GDM1 (cell line): ENCODE data around the gene ERBB3.

ENCODE experiments used
- DNase-seq: peaks from one replicate; lab custom pipeline; 2025; lab: John Stamatoyannopoulos, UW

Gene ERBB3

GRCh38 chr12:56134897-56135296, 54.9 kb downstream of the ERBB3 start:
- no peak for DNase-seq

- no peak for DNase-seq
Measured at GRCh38 chr12:56137853-56138571, 58.0 kb downstream of the ERBB3 start.

GRCh38 chr12:56141946-56142784, 62.2 kb downstream of the ERBB3 start:
- DNase-seq = no peak

- no peak for DNase-seq
Measured at GRCh38 chr12:56143217-56143616, 63.3 kb downstream of the ERBB3 start.

- no peak for DNase-seq
Measured at GRCh38 chr12:56143870-56144269, 63.9 kb downstream of the ERBB3 start.

GRCh38 chr12:56145217-56145616, 65.3 kb downstream of the ERBB3 start:
- DNase-seq = no peak

GRCh38 chr12:56146492-56147460, 66.8 kb downstream of the ERBB3 start:
- DNase-seq = no peak

- DNase-seq = no peak
Measured at GRCh38 chr12:56150563-56150962, 70.6 kb downstream of the ERBB3 start.

GRCh38 chr12:56151672-56152131, 71.7 kb downstream of the ERBB3 start:
- DNase-seq = no peak

GRCh38 chr12:56152132-56152755, 72.3 kb downstream of the ERBB3 start, which contains the start of gene MYL6B:
Gene MYL6B (plus strand): TSS chr12:56152587. CDS start chr12:56153919, 1,332 bp downstream.
- peak; percentile 89 for DNase-seq
